Stimulated activated CD4-positive, alpha-beta T cell treated with anti-CD3 and anti-CD28 coated beads, TNF-alpha, amount 100 ng/mL, for 48 hours (primary cell): ENCODE results near the gene ZNF563.

Experiments used
- DNase-seq, 3 donors: peaks; one replicate each; pipeline ENCODE4 v3.0.0-alpha.2; 2020; ENCODE audit warnings: low read depth in 3 of 3

ZNF563 gene

GRCh38 chr19:12294249-12295158 lies 38.9 kb downstream of the ZNF563 start, which contains the start of gene ZNF44:
TSS of gene ZNF44 (minus strand) at chr19:12294883. CDS start at chr19:12294694, 189 bp downstream.
- peak; percentile 86 to 97 (median 94) for DNase-seq

GRCh38 chr19:12293777-12294248 lies 39.6 kb downstream of the ZNF563 start:
- peak; percentile 10 to 29 (median 27) for DNase-seq

GRCh38 chr19:12289790-12290065 lies 43.7 kb downstream of the ZNF563 start:
- no peak for DNase-seq

GRCh38 chr19:12287958-12288500 lies 45.4 kb downstream of the ZNF563 start:
- DNase-seq, result no peak

- DNase-seq, result no peak
Measured at GRCh38 chr19:12284631-12285030, 48.8 kb downstream of the ZNF563 start.

- DNase-seq, result no peak
Measured at GRCh38 chr19:12284226-12284625, 49.2 kb downstream of the ZNF563 start.

GRCh38 chr19:12278713-12279112 lies 54.7 kb downstream of the ZNF563 start:
- DNase-seq, result no peak

- no peak for DNase-seq
Measured at GRCh38 chr19:12272980-12273901, 60.2 kb downstream of the ZNF563 start.

- no peak for DNase-seq
Measured at GRCh38 chr19:12272386-12272785, 61.0 kb downstream of the ZNF563 start.

- DNase-seq, result no peak
Measured at GRCh38 chr19:12270854-12271253, 62.6 kb downstream of the ZNF563 start.
